Keratinocyte (primary cell): Measurements from ENCODE around the gene ATP6V0E1. TPM values are rescaled to one million over a fixed set of nuclear protein-coding genes. Genes with fewer than 3 reads are reported as not detected.

Experiments used
- DNase-seq: peaks from one replicate; pipeline ENCODE4 v3.0.0-alpha.2; 2011; ENCODE audit warnings: low read depth, missing footprints, low spot score
- FAIRE-seq: peaks from 2 replicates; lab custom pipeline; 2011; peaks lifted over from hg19 to GRCh38; lab: Jason Lieb, UNC
- H2AFZ ChIP-seq: 2 replicates; pipeline ENCODE4 v1.6.0; 2012; ENCODE audit warnings: low read length, control low read depth, inconsistent platforms; ENCODE audit not compliant: control insufficient read depth
- H3K27ac ChIP-seq: 2 replicates; pipeline ENCODE4 v1.5.1; 2011; ENCODE audit warnings: low read length; ENCODE audit not compliant: control insufficient read depth, insufficient read depth
- H3K27me3 ChIP-seq: 3 replicates; pipeline ENCODE4 v1.6.0; 2011; ENCODE audit warnings: low read length; ENCODE audit not compliant: control insufficient read depth, insufficient read depth; ENCODE audit errors: extremely low read depth
- H3K36me3 ChIP-seq, 2 experiments: 2 replicates in 1 of 2; 3 replicates in 1 of 2; pipeline ENCODE4 v1.5.1; 2011; ENCODE audit warnings: low read length in 2 of 2, mild to moderate bottlenecking in 1 of 2; ENCODE audit not compliant: control insufficient read depth in 2 of 2, insufficient read depth in 2 of 2; ENCODE audit errors: extremely low read depth in 1 of 2
- H3K4me1 ChIP-seq: 3 replicates; pipeline ENCODE4 v1.5.1; 2011; ENCODE audit warnings: low read length; ENCODE audit not compliant: control insufficient read depth, insufficient read depth; ENCODE audit errors: extremely low read depth
- H3K4me2 ChIP-seq: 3 replicates; pipeline ENCODE4 v1.6.0; 2011; ENCODE audit warnings: low read depth, low read length; ENCODE audit not compliant: control insufficient read depth, insufficient read depth; ENCODE audit errors: extremely low read depth
- H3K4me3 ChIP-seq, 3 experiments: fragments of 200-600 bp in 1 of 3; sonication (generic) in 1 of 3; 2 replicates in 2 of 3; 3 replicates in 1 of 3; pipeline ENCODE4 v1.5.1; 2011 to 2016; ENCODE audit warnings: low read length in 3 of 3, mild to moderate bottlenecking in 3 of 3, control low read depth in 2 of 3, inconsistent platforms in 1 of 3, low read depth in 1 of 3, mixed read lengths in 1 of 3, mixed run types in 1 of 3, moderate library complexity in 1 of 3; ENCODE audit not compliant: control insufficient read depth in 2 of 3, insufficient read depth in 2 of 3; ENCODE audit errors: extremely low read depth in 1 of 3
- H3K79me2 ChIP-seq: 2 replicates; pipeline ENCODE4 v1.6.0; 2012; ENCODE audit warnings: low read length; ENCODE audit not compliant: control insufficient read depth, insufficient read depth
- H3K9ac ChIP-seq: 3 replicates; pipeline ENCODE4 v1.6.0; 2011; ENCODE audit warnings: low read length; ENCODE audit not compliant: control insufficient read depth, insufficient read depth; ENCODE audit errors: extremely low read depth
- H3K9me1 ChIP-seq: 3 replicates; pipeline ENCODE4 v1.6.0; 2011; ENCODE audit warnings: low read length; ENCODE audit not compliant: control insufficient read depth, insufficient read depth; ENCODE audit errors: extremely low read depth
- H3K9me3 ChIP-seq: 2 replicates; pipeline ENCODE4 v1.5.1; 2012; ENCODE audit warnings: low read depth, low read length; ENCODE audit not compliant: control insufficient read depth
- H4K20me1 ChIP-seq: 3 replicates; pipeline ENCODE4 v1.6.0; 2011; ENCODE audit warnings: low read length; ENCODE audit not compliant: control insufficient read depth, insufficient read depth; ENCODE audit errors: extremely low read depth
- EZH2 ChIP-seq: IDR thresholded peaks from one replicate; pipeline ENCODE4 v1.6.1; 2012; ENCODE audit warnings: inconsistent platforms, mild to moderate bottlenecking, low read length, moderate library complexity
- dilution Hi-C: fragments of 300-500 bp; cut with MboI; formaldehyde crosslinking; loops from one replicate; pipeline ENCODE4 v1.7.0; 2020; ENCODE audit warnings: low sequenced_read_pairs; ENCODE audit not compliant: extremely low pct_ligation_motif_present
- polyA plus RNA-seq, 5 experiments: library from polyadenylated mRNA; depleted of rRNA in 3 of 5; stranded (reverse) in 3 of 5; stranded (forward) in 1 of 5; unstranded in 1 of 5; fragments of >200 nt; gene quantifications; 1 replicate in 1 of 5; 2 replicates in 3 of 5; 3 replicates in 1 of 5; pipeline versions ENCODE4 v1.2.1 to v1.2.3, GENCODE V29; 2011 to 2012; ENCODE audit warnings: missing spikeins in 2 of 5, low read depth in 1 of 5, low replicate concordance in 1 of 5
- TF ChIP-seq, protein P1 (sequence below), 3 experiments: IDR thresholded peaks in 1 of 3; conservative IDR thresholded peaks in 1 of 3; optimal IDR thresholded peaks in 1 of 3; 2 replicates in 2 of 3; 3 replicates in 1 of 3; pipeline versions ENCODE3 to v1.5.1; 2011; ENCODE audit warnings: low read length in 3 of 3, mild to moderate bottlenecking in 3 of 3, moderate library complexity in 2 of 3, control low read depth in 1 of 3, inconsistent platforms in 1 of 3; ENCODE audit not compliant: insufficient read depth in 2 of 3; ENCODE audit errors: extremely low read depth in 1 of 3

The ATP6V0E1 gene
- polyA plus RNA-seq, 1 donor (not counting 4 experiments of a cell fraction or from before 2014, with no cell fraction given), result 533 TPM

DNA sequence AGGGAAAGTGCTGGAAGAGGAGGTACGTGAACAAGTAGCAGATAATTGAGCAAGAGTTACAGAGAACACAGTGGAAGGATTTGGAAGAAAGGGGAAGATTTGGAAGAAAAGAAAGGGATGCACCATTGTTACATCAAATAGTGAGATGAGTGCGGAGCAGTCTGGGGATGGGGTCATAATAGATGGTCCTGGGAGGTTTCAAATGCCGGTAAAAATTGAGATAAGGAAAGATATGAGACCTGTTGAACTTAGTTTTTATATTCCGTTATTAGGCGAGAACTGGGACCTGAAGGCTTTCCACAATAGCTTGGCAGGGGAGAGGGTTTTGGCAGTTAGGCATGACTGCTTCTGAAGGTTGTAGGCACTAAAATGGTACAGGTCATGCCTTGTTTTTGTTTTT lies 20.9 kb downstream of the ATP6V0E1 start:
- Histone ChIP-seq H3K4me1 (peaks cover 2% of the 10 kb centered on the region), H3K27ac (no peak overlapping the region), H3K79me2 (peaks cover 88% of the 10 kb centered on the region), H4K20me1 (peaks cover 3% of the 10 kb centered on the region), H3K4me2 (no peak overlapping the region), H3K4me3 (no peak overlapping the region), H3K9ac (no peak overlapping the region), H3K27me3 (no peaks in the 10 kb centered on the region), H3K36me3 (peaks cover 0 to 1% of the 10 kb centered on the region in 2 experiments), H3K9me1 (no peaks in the 10 kb centered on the region), H2AFZ (no peak overlapping the region), H3K9me3 (no peaks in the 10 kb centered on the region)
- DNase-seq (no peak), FAIRE-seq (no peak)
- dilution Hi-C loops, result no loop called here
- TF ChIP-seq, protein P1, sequence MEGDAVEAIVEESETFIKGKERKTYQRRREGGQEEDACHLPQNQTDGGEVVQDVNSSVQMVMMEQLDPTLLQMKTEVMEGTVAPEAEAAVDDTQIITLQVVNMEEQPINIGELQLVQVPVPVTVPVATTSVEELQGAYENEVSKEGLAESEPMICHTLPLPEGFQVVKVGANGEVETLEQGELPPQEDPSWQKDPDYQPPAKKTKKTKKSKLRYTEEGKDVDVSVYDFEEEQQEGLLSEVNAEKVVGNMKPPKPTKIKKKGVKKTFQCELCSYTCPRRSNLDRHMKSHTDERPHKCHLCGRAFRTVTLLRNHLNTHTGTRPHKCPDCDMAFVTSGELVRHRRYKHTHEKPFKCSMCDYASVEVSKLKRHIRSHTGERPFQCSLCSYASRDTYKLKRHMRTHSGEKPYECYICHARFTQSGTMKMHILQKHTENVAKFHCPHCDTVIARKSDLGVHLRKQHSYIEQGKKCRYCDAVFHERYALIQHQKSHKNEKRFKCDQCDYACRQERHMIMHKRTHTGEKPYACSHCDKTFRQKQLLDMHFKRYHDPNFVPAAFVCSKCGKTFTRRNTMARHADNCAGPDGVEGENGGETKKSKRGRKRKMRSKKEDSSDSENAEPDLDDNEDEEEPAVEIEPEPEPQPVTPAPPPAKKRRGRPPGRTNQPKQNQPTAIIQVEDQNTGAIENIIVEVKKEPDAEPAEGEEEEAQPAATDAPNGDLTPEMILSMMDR (optimal IDR thresholded peaks at IDR 0.05 in 1 of 3, IDR thresholded peaks at IDR 0.05 in 1 of 3, conservative IDR thresholded peaks at IDR 0.05 in 1 of 3; ENCODE audit: extremely low read depth in 1 of 3, insufficient read depth in 2 of 3, low read length in 3 of 3), result no peak
- no peak for TF ChIP-seq EZH2

DNA sequence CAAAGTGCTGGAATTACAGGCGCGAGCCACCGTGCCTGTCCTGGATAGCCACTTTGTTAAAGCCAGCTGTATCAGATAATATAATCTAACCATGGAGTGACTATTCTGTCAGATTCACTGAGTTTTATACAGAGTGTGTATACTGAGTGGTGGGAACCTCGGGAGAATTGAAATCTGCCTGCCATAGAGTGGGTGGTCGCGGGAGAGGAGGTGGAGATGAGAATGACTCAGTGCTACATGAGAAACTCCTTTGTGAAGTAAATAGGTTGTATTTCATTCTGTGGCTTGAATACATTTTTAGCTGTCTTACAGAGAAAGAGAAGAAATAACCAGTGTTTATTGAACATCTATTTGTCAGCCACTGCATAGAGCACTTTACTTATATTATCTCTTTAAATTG lies 26.4 kb downstream of the ATP6V0E1 start:
- DNase-seq, result no peak
- Histone ChIP-seq H3K36me3 (no peaks in the 10 kb centered on the region), H3K9me3 (no peaks in the 10 kb centered on the region), H3K4me3 (no peak overlapping the region), H3K27me3 (no peaks in the 10 kb centered on the region), H3K4me1 (no peaks in the 10 kb centered on the region), H3K9ac (no peak overlapping the region), H3K27ac (no peak overlapping the region), H3K79me2 (peaks cover 77% of the 10 kb centered on the region), H2AFZ (no peak overlapping the region), H3K9me1 (no peaks in the 10 kb centered on the region), H3K4me2 (no peak overlapping the region), H4K20me1 (no peaks in the 10 kb centered on the region)
- TF ChIP-seq, protein P1 (optimal IDR thresholded peaks at IDR 0.05 in 1 of 3, IDR thresholded peaks at IDR 0.05 in 1 of 3, conservative IDR thresholded peaks at IDR 0.05 in 1 of 3; ENCODE audit: extremely low read depth in 1 of 3, insufficient read depth in 2 of 3, low read length in 3 of 3), result no peak
- TF ChIP-seq EZH2, result no peak
- FAIRE-seq, result no peak
- dilution Hi-C loops, result no loop called here
